ENCODE results near the gene SYNRG. TPM values are rescaled to one million over a fixed set of nuclear protein-coding genes. Genes with fewer than 3 reads are reported as not detected.

Gene SYNRG
- polyA plus RNA-seq, 1 experiment = 24.9 TPM

DNA sequence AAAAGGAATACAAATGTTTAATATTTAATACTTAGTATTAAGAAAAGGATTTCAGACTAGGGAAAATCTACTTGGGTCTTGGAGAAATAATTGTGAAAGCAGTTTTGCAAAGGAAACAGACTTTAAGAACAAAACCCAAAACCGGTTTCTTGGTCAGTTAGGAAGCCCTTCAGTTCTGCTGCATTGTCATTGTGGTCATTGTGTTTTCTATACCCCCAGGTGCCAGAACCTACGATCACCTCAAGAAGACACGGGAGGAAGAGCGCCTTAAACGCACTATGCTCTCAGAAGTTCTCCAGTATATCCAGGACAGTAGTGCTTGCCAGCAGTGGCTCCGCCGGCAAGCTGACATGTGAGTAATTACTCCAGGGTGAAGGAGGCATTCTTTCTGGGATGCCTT is 139.0 kb downstream of the SYNRG start:
- no peak overlapping the region for H3K4me3 ChIP-seq (ENCODE audit: low read depth, low read length)
- ChIA-PET CTCF (no interaction called here), POLR2A (no interaction called here)
- no peak overlapping the region for H3K27ac ChIP-seq (ENCODE audit: low read depth, low read length)
- no peaks in the 10 kb centered on the region for H3K9me3 ChIP-seq (ENCODE audit: control insufficient read depth, insufficient read depth, low read length)
- TF ChIP-seq, protein P1, sequence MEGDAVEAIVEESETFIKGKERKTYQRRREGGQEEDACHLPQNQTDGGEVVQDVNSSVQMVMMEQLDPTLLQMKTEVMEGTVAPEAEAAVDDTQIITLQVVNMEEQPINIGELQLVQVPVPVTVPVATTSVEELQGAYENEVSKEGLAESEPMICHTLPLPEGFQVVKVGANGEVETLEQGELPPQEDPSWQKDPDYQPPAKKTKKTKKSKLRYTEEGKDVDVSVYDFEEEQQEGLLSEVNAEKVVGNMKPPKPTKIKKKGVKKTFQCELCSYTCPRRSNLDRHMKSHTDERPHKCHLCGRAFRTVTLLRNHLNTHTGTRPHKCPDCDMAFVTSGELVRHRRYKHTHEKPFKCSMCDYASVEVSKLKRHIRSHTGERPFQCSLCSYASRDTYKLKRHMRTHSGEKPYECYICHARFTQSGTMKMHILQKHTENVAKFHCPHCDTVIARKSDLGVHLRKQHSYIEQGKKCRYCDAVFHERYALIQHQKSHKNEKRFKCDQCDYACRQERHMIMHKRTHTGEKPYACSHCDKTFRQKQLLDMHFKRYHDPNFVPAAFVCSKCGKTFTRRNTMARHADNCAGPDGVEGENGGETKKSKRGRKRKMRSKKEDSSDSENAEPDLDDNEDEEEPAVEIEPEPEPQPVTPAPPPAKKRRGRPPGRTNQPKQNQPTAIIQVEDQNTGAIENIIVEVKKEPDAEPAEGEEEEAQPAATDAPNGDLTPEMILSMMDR (IDR thresholded peaks at IDR 0.05; ENCODE audit: low read depth, low read length) = no peak
- no peak for DNase-seq (ENCODE audit: low read depth, low spot score)
- no peaks in the 10 kb centered on the region for H3K27me3 ChIP-seq (ENCODE audit: control insufficient read depth, insufficient read depth, low read length)

DNA sequence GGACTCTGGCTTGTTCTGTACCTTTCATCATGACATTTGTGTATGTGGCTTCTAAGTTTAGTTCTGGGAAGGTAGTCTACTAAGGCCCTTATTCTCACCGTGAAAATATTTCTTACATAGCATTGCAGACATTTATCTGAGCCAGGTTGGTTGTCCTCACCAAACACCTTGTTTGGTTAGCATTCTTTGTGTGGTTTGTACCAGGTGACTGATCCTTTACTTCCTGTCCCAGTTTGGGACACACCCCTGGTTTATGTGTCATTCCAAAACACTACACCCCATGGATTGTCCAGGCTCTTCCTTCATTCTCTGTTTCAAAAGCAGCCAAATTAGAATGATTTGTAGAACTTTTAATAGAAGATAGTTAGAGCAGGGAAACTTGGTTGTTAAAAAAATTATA is 142.7 kb downstream of the SYNRG start:
- DNase-seq (ENCODE audit: low read depth, low spot score) = no peak
- CTCF ChIA-PET = no interaction called here
- Histone ChIP-seq H3K27me3 (ENCODE audit: control insufficient read depth, insufficient read depth, low read length) (no peaks in the 10 kb centered on the region), H3K27ac (ENCODE audit: low read depth, low read length) (no peak overlapping the region), H3K4me3 (ENCODE audit: low read depth, low read length) (no peak overlapping the region), H3K9me3 (ENCODE audit: control insufficient read depth, insufficient read depth, low read length) (no peaks in the 10 kb centered on the region; the same call in 1 of the 2 replicates)
- POLR2A ChIA-PET = no interaction called here
- TF ChIP-seq, protein P1 (IDR thresholded peaks at IDR 0.05; ENCODE audit: low read depth, low read length) = no peak

DNA sequence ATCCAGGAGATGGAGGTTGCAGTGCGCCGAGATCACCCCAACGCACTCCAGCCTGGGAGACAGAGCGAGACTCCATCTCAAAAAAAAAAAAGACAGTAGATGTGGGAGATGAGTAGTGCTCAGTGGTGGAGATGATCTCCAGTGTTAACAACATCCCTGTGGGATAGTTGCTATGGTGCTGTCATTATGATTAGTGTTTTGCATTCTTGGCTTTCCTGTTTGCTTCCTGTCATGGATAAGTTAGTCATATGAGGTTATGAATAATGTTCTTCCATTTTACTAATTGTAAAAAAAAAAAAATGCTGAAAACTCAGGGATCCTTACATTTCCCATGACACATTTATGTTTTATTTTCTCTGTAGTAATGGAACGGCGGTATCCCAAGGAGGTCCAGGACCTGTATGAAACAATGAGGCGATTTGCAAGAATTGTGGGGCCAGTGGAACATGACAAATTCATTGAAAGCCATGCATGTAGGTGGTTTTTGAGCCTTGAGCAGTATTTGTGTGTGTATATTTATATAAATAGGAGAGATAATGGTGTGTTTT is 144.1 kb downstream of the SYNRG start:
- Histone ChIP-seq H3K27ac (ENCODE audit: low read depth, low read length) (no peak overlapping the region), H3K9me3 (ENCODE audit: control insufficient read depth, insufficient read depth, low read length) (no peaks in the 10 kb centered on the region; the same call in 1 of the 2 replicates), H3K27me3 (ENCODE audit: control insufficient read depth, insufficient read depth, low read length) (no peaks in the 10 kb centered on the region), H3K4me3 (ENCODE audit: low read depth, low read length) (no peak overlapping the region)
- POLR2A ChIA-PET = no interaction called here
- TF ChIP-seq, protein P1 (IDR thresholded peaks at IDR 0.05; ENCODE audit: low read depth, low read length) = no peak
- no peak for DNase-seq (ENCODE audit: low read depth, low spot score)
- CTCF ChIA-PET = interaction anchor here (1.2 kb wide), 1 partner anchor 92 kb away, joined by 3 read pairs; no protein-coding TSS in a partner anchor

Small RNA genes within 50 kb of the gene (small RNA-seq; reads per million reads assigned to genes)
- gene MIR378J (ENCODE audit: insufficient read length, low read depth) = not detected

Other genes starting within 250 kb of the SYNRG start
- gene C17orf78, start 233.4 kb downstream of the SYNRG start, polyA plus RNA-seq (2011; rRNA removed) = not detected in 2 replicates
- 53.6 and 57.9 TPM in 2 replicates for gene ACACA, start 202.6 kb downstream of the SYNRG start, polyA plus RNA-seq (2011; rRNA removed)
- 18.1 and 21.4 TPM in 2 replicates for gene TADA2A, start 202.5 kb downstream of the SYNRG start, polyA plus RNA-seq (2011; rRNA removed)
- gene DUSP14, start 119.5 kb downstream of the SYNRG start, polyA plus RNA-seq (2011; rRNA removed) = 76.7 and 96.7 TPM in 2 replicates
- gene DDX52, start 34.0 kb upstream of the SYNRG start, polyA plus RNA-seq (2011; rRNA removed) = 24.2 and 31.8 TPM in 2 replicates
- not detected in 2 replicates for gene HNF1B, start 135.6 kb upstream of the SYNRG start, polyA plus RNA-seq (2011; rRNA removed)